ENCODE results near the gene CCR1. TPM values are rescaled to one million over a fixed set of nuclear protein-coding genes. Genes with fewer than 3 reads are reported as not detected.

Gene CCR1
- total and polyA plus RNA-seq, 2 of the 4 experiments (the other 2 are of a cell fraction): not detected

- Histone ChIP-seq H2AFZ (replicated peaks; ENCODE audit: low read length, poor library complexity) (no peak overlapping the region), H3K23ac (ENCODE audit: low read depth, low read length) (no peak overlapping the region), H3K27ac (ENCODE audit: insufficient read depth, low read length) (no peak overlapping the region), H3K18ac (ENCODE audit: low read depth, low read length) (no peak overlapping the region), H4K5ac (ENCODE audit: low read depth, low read length) (no peak overlapping the region), H2BK20ac (ENCODE audit: low read depth, low read length) (no peak overlapping the region), H3K4ac (ENCODE audit: low read depth, low read length) (no peak overlapping the region), H3K9ac (ENCODE audit: low read depth, low read length) (no peak overlapping the region), H2BK5ac (ENCODE audit: low read depth, low read length, poor library complexity, severe bottlenecking) (no peak overlapping the region), H3K4me2 (ENCODE audit: low read depth, low read length) (no peak overlapping the region), H2AK5ac (ENCODE audit: low read depth, low read length) (no peak overlapping the region), H4K20me1 (ENCODE audit: insufficient read depth, low read length) (no peaks in the 10 kb centered on the region), H3K27me3 (ENCODE audit: control insufficient read depth, insufficient read depth, low read length) (peaks cover 19% of the 10 kb centered on the region), H3K9me1 (ENCODE audit: insufficient read depth, low read length) (no peaks in the 10 kb centered on the region), H2BK120ac (ENCODE audit: low read depth, low read length) (no peak overlapping the region), H3K36me3 (ENCODE audit: control insufficient read depth, insufficient read depth, low read length) (no peaks in the 10 kb centered on the region), H3K9me3 (ENCODE audit: control insufficient read depth, insufficient read depth, low read length) (no peaks in the 10 kb centered on the region; the same call in 1 of the 2 replicates), H3K14ac (replicated peaks; ENCODE audit: low read depth, low read length) (no peak overlapping the region), H4K91ac (ENCODE audit: insufficient read depth, low read depth, low read length) (no peak overlapping the region), H3K4me1 (ENCODE audit: control insufficient read depth, insufficient read depth, low read length) (no peaks in the 10 kb centered on the region), H2BK15ac (ENCODE audit: low read depth, low read length) (no peak overlapping the region), H4K8ac (ENCODE audit: low read depth in 2 of 2, low read length in 2 of 2) (no peak overlapping the region), H2AK9ac (replicated peaks; ENCODE audit: low read depth, low read length, poor library complexity) (no peak overlapping the region), H3K79me1 (ENCODE audit: low read depth in 1 of 2, low read length in 2 of 2) (no peaks in the 10 kb centered on the region), H3K56ac (ENCODE audit: extremely low read depth, insufficient read depth, low read length) (no peak overlapping the region), H3K4me3 (ENCODE audit: insufficient read depth, low read depth, low read length) (no peak overlapping the region)
- dilution Hi-C loops (cut with HindIII; ENCODE audit: low sequenced_read_pairs, unreplicated experiment): no loop called here
- no TSS peak for BruUV-seq (replicated peaks)
- WGBS, 2 experiments (ENCODE audit: extremely low coverage in 2 of 2, insufficient read length in 1 of 2): no CpG with 5 or more reads among the region's 2 CpGs
- POLR2A ChIA-PET (ENCODE audit: unreplicated experiment): no interaction called here
- in situ Hi-C loops (cut with MboI; ENCODE audit: low sequenced_read_pairs): no loop called here
- TF ChIP-seq MAZ (IDR thresholded peaks at IDR 0.05; ENCODE audit: borderline replicate concordance, low read depth, low read length) (no peak), POLR2A (IDR thresholded peaks at IDR 0.05; ENCODE audit: low read depth, low read length) (no peak), CHD1 (IDR thresholded peaks at IDR 0.05; ENCODE audit: low read depth, low read length) (no peak), CEBPB (IDR thresholded peaks at IDR 0.05; ENCODE audit: low read depth, low read length) (no peak), BHLHE40 (IDR thresholded peaks at IDR 0.05; ENCODE audit: low read depth, low read length) (no peak), RCOR1 (IDR thresholded peaks at IDR 0.05; ENCODE audit: insufficient replicate concordance, low read length) (no peak), RAD21 (IDR thresholded peaks at IDR 0.05; ENCODE audit: low read length) (no peak), SMC3 (IDR thresholded peaks at IDR 0.05; ENCODE audit: low read depth, low read length) (no peak), RFX5 (IDR thresholded peaks at IDR 0.05; ENCODE audit: low read depth, low read length) (no peak), FOS (IDR thresholded peaks at IDR 0.05; ENCODE audit: low read depth, low read length) (no peak), MXI1 (IDR thresholded peaks at IDR 0.05; ENCODE audit: borderline replicate concordance, low read depth, low read length) (no peak), MAFK (IDR thresholded peaks at IDR 0.05; ENCODE audit: low read depth, low read length) (no peak), NFE2L2 (IDR thresholded peaks at IDR 0.05; ENCODE audit: low read depth, low read length) (no peak)
- TF ChIP-seq, protein P1, sequence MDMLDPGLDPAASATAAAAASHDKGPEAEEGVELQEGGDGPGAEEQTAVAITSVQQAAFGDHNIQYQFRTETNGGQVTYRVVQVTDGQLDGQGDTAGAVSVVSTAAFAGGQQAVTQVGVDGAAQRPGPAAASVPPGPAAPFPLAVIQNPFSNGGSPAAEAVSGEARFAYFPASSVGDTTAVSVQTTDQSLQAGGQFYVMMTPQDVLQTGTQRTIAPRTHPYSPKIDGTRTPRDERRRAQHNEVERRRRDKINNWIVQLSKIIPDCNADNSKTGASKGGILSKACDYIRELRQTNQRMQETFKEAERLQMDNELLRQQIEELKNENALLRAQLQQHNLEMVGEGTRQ (IDR thresholded peaks at IDR 0.05; ENCODE audit: low read depth, low read length): no peak
- TF ChIP-seq, protein P2, sequence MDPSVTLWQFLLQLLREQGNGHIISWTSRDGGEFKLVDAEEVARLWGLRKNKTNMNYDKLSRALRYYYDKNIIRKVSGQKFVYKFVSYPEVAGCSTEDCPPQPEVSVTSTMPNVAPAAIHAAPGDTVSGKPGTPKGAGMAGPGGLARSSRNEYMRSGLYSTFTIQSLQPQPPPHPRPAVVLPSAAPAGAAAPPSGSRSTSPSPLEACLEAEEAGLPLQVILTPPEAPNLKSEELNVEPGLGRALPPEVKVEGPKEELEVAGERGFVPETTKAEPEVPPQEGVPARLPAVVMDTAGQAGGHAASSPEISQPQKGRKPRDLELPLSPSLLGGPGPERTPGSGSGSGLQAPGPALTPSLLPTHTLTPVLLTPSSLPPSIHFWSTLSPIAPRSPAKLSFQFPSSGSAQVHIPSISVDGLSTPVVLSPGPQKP (IDR thresholded peaks at IDR 0.05; ENCODE audit: borderline replicate concordance, low read depth, low read length): no peak
- TF ChIP-seq, protein P3, sequence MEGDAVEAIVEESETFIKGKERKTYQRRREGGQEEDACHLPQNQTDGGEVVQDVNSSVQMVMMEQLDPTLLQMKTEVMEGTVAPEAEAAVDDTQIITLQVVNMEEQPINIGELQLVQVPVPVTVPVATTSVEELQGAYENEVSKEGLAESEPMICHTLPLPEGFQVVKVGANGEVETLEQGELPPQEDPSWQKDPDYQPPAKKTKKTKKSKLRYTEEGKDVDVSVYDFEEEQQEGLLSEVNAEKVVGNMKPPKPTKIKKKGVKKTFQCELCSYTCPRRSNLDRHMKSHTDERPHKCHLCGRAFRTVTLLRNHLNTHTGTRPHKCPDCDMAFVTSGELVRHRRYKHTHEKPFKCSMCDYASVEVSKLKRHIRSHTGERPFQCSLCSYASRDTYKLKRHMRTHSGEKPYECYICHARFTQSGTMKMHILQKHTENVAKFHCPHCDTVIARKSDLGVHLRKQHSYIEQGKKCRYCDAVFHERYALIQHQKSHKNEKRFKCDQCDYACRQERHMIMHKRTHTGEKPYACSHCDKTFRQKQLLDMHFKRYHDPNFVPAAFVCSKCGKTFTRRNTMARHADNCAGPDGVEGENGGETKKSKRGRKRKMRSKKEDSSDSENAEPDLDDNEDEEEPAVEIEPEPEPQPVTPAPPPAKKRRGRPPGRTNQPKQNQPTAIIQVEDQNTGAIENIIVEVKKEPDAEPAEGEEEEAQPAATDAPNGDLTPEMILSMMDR (conservative IDR thresholded peaks at IDR 0.05; ENCODE audit: low read depth, low read length): no peak
- intact Hi-C loops (cut with micrococcal nuclease): no loop called here
- CTCF ChIA-PET: no interaction called here
- no peak for ATAC-seq (ENCODE audit: low read depth)
- no peak for DNase-seq
Observed at GRCh38 chr3:46239952-46240351, 31.8 kb upstream of the CCR1 start.

Data from IMR-90 (cell line).